Measurements from ENCODE around the gene MED16.

Gene MED16

GRCh38 chr19:892894-893689 is at the start of gene MED16, which contains the start of gene RNU6-9:
MED16 (minus strand) TSS chr19:893187; CDS start chr19:891131, 2,056 bp downstream.
RNU6-9 (plus strand) TSS chr19:893484.
- peak; percentile 90 for DNase-seq

GRCh38 chr19:942133-942645 is 49.2 kb upstream of the MED16 start:
- DNase-seq: no peak

GRCh38 chr19:941292-942132 is 48.5 kb upstream of the MED16 start:
- DNase-seq: no peak

GRCh38 chr19:940591-941291 is 47.8 kb upstream of the MED16 start:
- peak; percentile 78 for DNase-seq

- DNase-seq: no peak
Measured at GRCh38 chr19:939922-940321, 46.9 kb upstream of the MED16 start.

- DNase-seq: no peak
Measured at GRCh38 chr19:939439-939838, 46.5 kb upstream of the MED16 start.

GRCh38 chr19:938233-938923 is 45.4 kb upstream of the MED16 start:
- no peak for DNase-seq

- no peak for DNase-seq
Measured at GRCh38 chr19:937259-937694, 44.3 kb upstream of the MED16 start.

- no peak for DNase-seq
Measured at GRCh38 chr19:936175-936546, 43.2 kb upstream of the MED16 start.

- peak; percentile 90 for DNase-seq
Measured at GRCh38 chr19:934865-935479, 42.0 kb upstream of the MED16 start.

- no peak for DNase-seq
Measured at GRCh38 chr19:934197-934840, 41.3 kb upstream of the MED16 start.

- no peak for DNase-seq
Measured at GRCh38 chr19:933553-933882, 40.5 kb upstream of the MED16 start.

GRCh38 chr19:932648-933552 is 39.9 kb upstream of the MED16 start:
- no peak for DNase-seq

GRCh38 chr19:931860-932647 is 39.1 kb upstream of the MED16 start:
- DNase-seq: no peak

- DNase-seq: no peak
Measured at GRCh38 chr19:929891-930258, 36.9 kb upstream of the MED16 start.

- no peak for DNase-seq
Measured at GRCh38 chr19:929203-929890, 36.4 kb upstream of the MED16 start.

- no peak for DNase-seq
Measured at GRCh38 chr19:928471-929202, 35.6 kb upstream of the MED16 start.

- DNase-seq: no peak
Measured at GRCh38 chr19:927780-928401, 34.9 kb upstream of the MED16 start.

Measured in NCI-H2029 (cell line).